ENCODE data around the gene KRT4.

The KRT4 gene

DNA sequence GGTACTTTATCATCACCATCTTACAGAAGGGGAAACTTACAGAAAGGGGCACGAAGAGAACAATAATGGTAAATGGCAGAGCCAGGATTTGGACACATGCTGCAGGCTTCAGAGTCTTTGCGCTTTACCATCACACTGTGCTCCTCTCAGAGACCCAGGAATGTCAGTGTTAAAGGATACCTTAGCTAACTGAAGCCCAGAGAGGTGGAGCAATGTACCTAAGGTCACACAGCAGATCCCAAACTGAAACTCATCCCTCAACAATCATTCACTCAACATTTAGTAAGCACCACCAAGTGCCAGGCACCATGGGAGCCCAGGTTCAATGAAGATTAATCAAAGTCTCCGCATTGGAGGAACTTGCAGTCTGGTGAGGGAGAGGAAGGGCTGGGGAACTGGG, 42.9 kb upstream of the KRT4 start:
- TF ChIP-seq TAF1 (IDR thresholded peaks at IDR 0.05; ENCODE audit: low read depth) (no peak), NFIC (IDR thresholded peaks at IDR 0.05) (no peak), CREB1 (IDR thresholded peaks at IDR 0.05; ENCODE audit: low read depth) (no peak), TEAD4 (IDR thresholded peaks at IDR 0.05) (no peak)
- TF ChIP-seq, protein P1, sequence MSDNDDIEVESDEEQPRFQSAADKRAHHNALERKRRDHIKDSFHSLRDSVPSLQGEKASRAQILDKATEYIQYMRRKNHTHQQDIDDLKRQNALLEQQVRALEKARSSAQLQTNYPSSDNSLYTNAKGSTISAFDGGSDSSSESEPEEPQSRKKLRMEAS (IDR thresholded peaks at IDR 0.05): no peak

- TF ChIP-seq EGR1 (IDR thresholded peaks at IDR 0.05): no peak
- TF ChIP-seq REST (IDR thresholded peaks at IDR 0.05; ENCODE audit: low read depth): no peak
- TF ChIP-seq USF1 (IDR thresholded peaks at IDR 0.05): no peak
- no peak for TF ChIP-seq TCF12 (IDR thresholded peaks at IDR 0.05; ENCODE audit: low read depth)
- no peak for TF ChIP-seq CEBPB (IDR thresholded peaks at IDR 0.05)
- no peak for TF ChIP-seq CREB1 (IDR thresholded peaks at IDR 0.05; ENCODE audit: low read depth)
- no peak for TF ChIP-seq ZBTB7A (IDR thresholded peaks at IDR 0.05; ENCODE audit: low read depth)
- no peak for TF ChIP-seq EP300 (IDR thresholded peaks at IDR 0.05; ENCODE audit: borderline replicate concordance)
- no peak for TF ChIP-seq FOXM1 (IDR thresholded peaks at IDR 0.05; ENCODE audit: borderline replicate concordance, low read depth)
- TF ChIP-seq RAD21 (IDR thresholded peaks at IDR 0.05; ENCODE audit: low read depth): no peak
- no peak for TF ChIP-seq YY1 (IDR thresholded peaks at IDR 0.05; ENCODE audit: low read depth)
- TF ChIP-seq, protein P1 (IDR thresholded peaks at IDR 0.05): no peak
- no peak for TF ChIP-seq TAF1 (IDR thresholded peaks at IDR 0.05; ENCODE audit: low read depth)
- no peak for TF ChIP-seq NFIC (IDR thresholded peaks at IDR 0.05)
- TF ChIP-seq TEAD4 (IDR thresholded peaks at IDR 0.05): no peak
Observed at GRCh38 chr12:52851787-52852186, 37.9 kb upstream of the KRT4 start.

DNA sequence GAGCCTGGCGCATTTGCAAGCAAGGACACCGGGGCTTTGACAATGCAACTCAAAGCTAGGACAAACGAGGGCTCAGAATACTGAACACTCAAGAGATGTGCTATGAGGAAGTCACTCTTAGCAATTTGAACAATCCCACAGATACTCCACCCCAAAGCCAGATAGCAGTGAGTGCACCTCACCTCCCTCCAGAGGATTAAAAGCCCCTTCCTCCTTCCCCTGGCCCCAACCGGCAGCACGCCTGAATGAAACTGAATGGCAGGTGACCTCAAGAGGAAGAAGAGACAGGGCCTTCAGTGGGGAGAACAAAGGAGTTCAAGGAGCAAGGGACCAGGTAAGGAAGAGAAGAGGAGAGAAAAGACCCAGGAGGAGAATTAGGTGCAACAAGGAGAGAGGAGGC, 36.8 kb upstream of the KRT4 start:
- no peak for TF ChIP-seq REST (IDR thresholded peaks at IDR 0.05; ENCODE audit: low read depth)
- TF ChIP-seq, protein P1 (IDR thresholded peaks at IDR 0.05): no peak
- TF ChIP-seq TEAD4 (IDR thresholded peaks at IDR 0.05): no peak
- TF ChIP-seq RAD21 (IDR thresholded peaks at IDR 0.05; ENCODE audit: low read depth): no peak
- no peak for TF ChIP-seq NFIC (IDR thresholded peaks at IDR 0.05)

DNA sequence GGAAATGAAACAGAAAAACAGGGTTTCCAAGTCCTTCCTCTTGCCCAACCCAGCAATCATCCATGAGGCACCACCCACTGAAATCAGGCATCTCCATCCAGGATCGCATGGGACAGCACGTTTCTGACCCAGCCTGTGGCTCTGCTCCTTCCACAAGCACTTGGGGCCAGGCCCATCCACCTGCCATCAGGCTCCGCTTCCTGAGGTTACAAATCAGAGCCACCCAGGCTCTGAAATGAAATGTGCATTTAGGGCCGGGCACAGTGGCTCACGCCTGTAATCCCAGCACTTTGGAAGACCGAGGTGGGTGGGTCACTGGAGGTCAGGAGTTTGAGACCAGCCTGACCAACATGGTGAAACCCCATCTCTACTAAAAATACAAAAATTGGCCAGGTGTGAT, 35.6 kb upstream of the KRT4 start:
- no peak for TF ChIP-seq EP300 (IDR thresholded peaks at IDR 0.05; ENCODE audit: borderline replicate concordance)
- TF ChIP-seq CREB1 (IDR thresholded peaks at IDR 0.05; ENCODE audit: low read depth): no peak
- TF ChIP-seq ZBTB7A (IDR thresholded peaks at IDR 0.05; ENCODE audit: low read depth): no peak
- TF ChIP-seq NFIC (IDR thresholded peaks at IDR 0.05): no peak
- TF ChIP-seq TAF1 (IDR thresholded peaks at IDR 0.05; ENCODE audit: low read depth): no peak

GRCh38 chr12:52848661-52849255, 34.8 kb upstream of the KRT4 start, which contains the start of gene KRT78:
Gene KRT78 (minus strand): TSS chr12:52848994. CDS start chr12:52848930, 64 bp downstream.
- no peak for TF ChIP-seq CEBPB (IDR thresholded peaks at IDR 0.05)
- TF ChIP-seq NFIC (IDR thresholded peaks at IDR 0.05): no peak
- TF ChIP-seq YY1 (IDR thresholded peaks at IDR 0.05; ENCODE audit: low read depth): no peak
- no peak for TF ChIP-seq RAD21 (IDR thresholded peaks at IDR 0.05; ENCODE audit: low read depth)
- TF ChIP-seq ZBTB7A (IDR thresholded peaks at IDR 0.05; ENCODE audit: low read depth): no peak
- TF ChIP-seq, protein P1 (IDR thresholded peaks at IDR 0.05): no peak
- TF ChIP-seq USF1 (IDR thresholded peaks at IDR 0.05): no peak
- TF ChIP-seq EP300 (IDR thresholded peaks at IDR 0.05; ENCODE audit: borderline replicate concordance): no peak
- TF ChIP-seq EGR1 (IDR thresholded peaks at IDR 0.05): no peak
- no peak for TF ChIP-seq TAF1 (IDR thresholded peaks at IDR 0.05; ENCODE audit: low read depth)
- no peak for TF ChIP-seq FOXM1 (IDR thresholded peaks at IDR 0.05; ENCODE audit: borderline replicate concordance, low read depth)
- TF ChIP-seq TCF12 (IDR thresholded peaks at IDR 0.05; ENCODE audit: low read depth): no peak
- no peak for TF ChIP-seq REST (IDR thresholded peaks at IDR 0.05; ENCODE audit: low read depth)
- TF ChIP-seq CREB1 (IDR thresholded peaks at IDR 0.05; ENCODE audit: low read depth): no peak

Measured in Ishikawa (cell line).